Measurements from ENCODE around the gene CSNK2A2.

CSNK2A2 gene

GRCh38 chr16:58158725-58159124 is 39.2 kb downstream of the CSNK2A2 start:
- no peaks in the 10 kb centered on the region for H3K36me3 ChIP-seq (ENCODE audit: insufficient read depth)
- no peak overlapping the region for H3K27ac ChIP-seq
- H3K27me3 ChIP-seq (ENCODE audit: insufficient read depth, low read depth) = no peaks in the 10 kb centered on the region
- no peak for TF ChIP-seq CTCF (conservative IDR thresholded peaks at IDR 0.05; ENCODE audit: low read depth, low read length)
- H3K4me1 ChIP-seq (ENCODE audit: low read depth, poor library complexity, severe bottlenecking) = peaks cover 5% of the 10 kb centered on the region
- H3K4me2 ChIP-seq = no peak overlapping the region
- H3K9ac ChIP-seq = no peak overlapping the region
- H2AFZ ChIP-seq (ENCODE audit: low read depth) = no peak overlapping the region
- no peak overlapping the region for H3K4me3 ChIP-seq (IDR thresholded peaks at IDR 0.05; ENCODE audit: insufficient read depth, low read depth, low read length)
- no peaks in the 10 kb centered on the region for H4K20me1 ChIP-seq (ENCODE audit: insufficient read depth)
- H3K79me2 ChIP-seq (ENCODE audit: insufficient read depth, low read depth) = no peaks in the 10 kb centered on the region

- Histone ChIP-seq H3K36me3 (ENCODE audit: insufficient read depth) (no peaks in the 10 kb centered on the region), H3K27me3 (ENCODE audit: insufficient read depth, low read depth) (no peaks in the 10 kb centered on the region), H4K20me1 (ENCODE audit: insufficient read depth) (no peaks in the 10 kb centered on the region), H3K79me2 (ENCODE audit: insufficient read depth, low read depth) (no peaks in the 10 kb centered on the region), H3K27ac (no peak overlapping the region), H3K4me2 (no peak overlapping the region), H3K4me1 (ENCODE audit: low read depth, poor library complexity, severe bottlenecking) (peaks cover 5% of the 10 kb centered on the region), H2AFZ (ENCODE audit: low read depth) (no peak overlapping the region), H3K4me3 (IDR thresholded peaks at IDR 0.05; ENCODE audit: insufficient read depth, low read depth, low read length) (no peak overlapping the region), H3K9ac (no peak overlapping the region)
- no peak for TF ChIP-seq CTCF (conservative IDR thresholded peaks at IDR 0.05; ENCODE audit: low read depth, low read length)
Measured at GRCh38 chr16:58157951-58158540, 39.9 kb downstream of the CSNK2A2 start.

GRCh38 chr16:58157239-58157638 is 40.7 kb downstream of the CSNK2A2 start:
- no peaks in the 10 kb centered on the region for H3K36me3 ChIP-seq (ENCODE audit: insufficient read depth)
- H3K4me2 ChIP-seq = no peak overlapping the region
- no peaks in the 10 kb centered on the region for H3K79me2 ChIP-seq (ENCODE audit: insufficient read depth, low read depth)
- H3K27me3 ChIP-seq (ENCODE audit: insufficient read depth, low read depth) = no peaks in the 10 kb centered on the region
- TF ChIP-seq CTCF (conservative IDR thresholded peaks at IDR 0.05; ENCODE audit: low read depth, low read length) = no peak
- peaks cover 5% of the 10 kb centered on the region for H3K4me1 ChIP-seq (ENCODE audit: low read depth, poor library complexity, severe bottlenecking)
- H4K20me1 ChIP-seq (ENCODE audit: insufficient read depth) = no peaks in the 10 kb centered on the region
- no peak overlapping the region for H3K9ac ChIP-seq
- H3K4me3 ChIP-seq (IDR thresholded peaks at IDR 0.05; ENCODE audit: insufficient read depth, low read depth, low read length) = no peak overlapping the region
- no peak overlapping the region for H3K27ac ChIP-seq
- no peak overlapping the region for H2AFZ ChIP-seq (ENCODE audit: low read depth)

- Histone ChIP-seq H3K27me3 (ENCODE audit: insufficient read depth, low read depth) (no peaks in the 10 kb centered on the region), H3K27ac (no peak overlapping the region), H3K4me2 (no peak overlapping the region), H2AFZ (ENCODE audit: low read depth) (no peak overlapping the region), H3K4me1 (ENCODE audit: low read depth, poor library complexity, severe bottlenecking) (peaks cover 5% of the 10 kb centered on the region), H4K20me1 (ENCODE audit: insufficient read depth) (no peaks in the 10 kb centered on the region), H3K36me3 (ENCODE audit: insufficient read depth) (no peaks in the 10 kb centered on the region), H3K9ac (no peak overlapping the region), H3K4me3 (IDR thresholded peaks at IDR 0.05; ENCODE audit: insufficient read depth, low read depth, low read length) (no peak overlapping the region), H3K79me2 (ENCODE audit: insufficient read depth, low read depth) (no peaks in the 10 kb centered on the region)
- TF ChIP-seq CTCF (conservative IDR thresholded peaks at IDR 0.05; ENCODE audit: low read depth, low read length) = no peak
Measured at GRCh38 chr16:58155839-58156238, 42.1 kb downstream of the CSNK2A2 start.
